ENCODE results near the gene RARS2.

- TF ChIP-seq CTCF (IDR thresholded peaks at IDR 0.05) (no peak), POLR2A (IDR thresholded peaks at IDR 0.05) (no peak)
Observed at GRCh38 chr6:87630746-87631145, 41.0 kb upstream of the RARS2 start.

All from upper lobe of left lung (tissue), 4 donors.